K562 (cell line): ENCODE data around the gene TEX22. TPM values are rescaled to one million over a fixed set of nuclear protein-coding genes. Genes with fewer than 3 reads are reported as not detected.

Experiments used
- ATAC-seq: fragments of 200-7000 bp; cut with Tn5 transposase; 3 replicates; pipeline ENCODE4 v1.9.1; 2020; ENCODE audit warnings: moderate library complexity
- BruUV-seq: library from RNA; stranded (reverse); fragments of 400-500 nt; replicated peaks from 2 replicates; lab custom pipeline; 2021; lab: Mats Ljungman, UMichigan
- CTCF ChIA-PET: fragments of 300-600 bp; formaldehyde crosslinking; extraction: SDS; loops from one replicate; lab custom pipeline; 2021; ENCODE audit warnings: low intra/inter-chr PET ratio; lab: Yijun Ruan, JAX
- POLR2A ChIA-PET: fragments of 300-600, 350-650 bp; sonication (Branson Sonifier 250); formaldehyde crosslinking; extraction: SDS; loops from one replicate; lab custom pipeline; 2021; ENCODE audit warnings: antibody characterized with exemption, inconsistent platforms; lab: Yijun Ruan, JAX
- DNase-seq, 4 experiments: peaks; one replicate each; pipeline versions ENCODE4 v3.0.0 to v3.0.0-alpha.2; 2011 to 2018; ENCODE audit warnings: low spot score in 3 of 4, mixed read lengths in 3 of 4; ENCODE audit errors: extremely low read depth in 1 of 4
- FAIRE-seq: peaks from 2 replicates; lab custom pipeline; 2011; peaks lifted over from hg19 to GRCh38; lab: Jason Lieb, UNC
- H2AFZ ChIP-seq: 2 replicates; pipeline ENCODE4 v1.6.0; 2011; ENCODE audit warnings: low read depth, low read length, control low read depth, inconsistent platforms
- H3K27ac ChIP-seq: fragments of 200-600 bp; 3 replicates; pipeline ENCODE4 v1.8.0; 2011; ENCODE audit warnings: low read depth, mild to moderate bottlenecking, control low read depth, inconsistent platforms, low read length, moderate library complexity, mixed read lengths; ENCODE audit errors: extremely low read depth
- H3K27me3 ChIP-seq, 2 experiments: fragments of 300-600 bp in 1 of 2; 2 replicates in 1 of 2; 3 replicates in 1 of 2; pipeline versions ENCODE4 v1.6.0 to v1.8.0; 2011; ENCODE audit warnings: inconsistent platforms in 2 of 2, low read length in 2 of 2, mild to moderate bottlenecking in 1 of 2, mixed read lengths in 1 of 2, moderate library complexity in 1 of 2; ENCODE audit not compliant: control insufficient read depth in 2 of 2, insufficient read depth in 2 of 2
- H3K36me3 ChIP-seq: fragments of 300-600 bp; 3 replicates; pipeline ENCODE4 v1.8.0; 2011; ENCODE audit warnings: mild to moderate bottlenecking, low read length, inconsistent platforms; ENCODE audit not compliant: control insufficient read depth, insufficient read depth
- H3K4me1 ChIP-seq, 2 experiments: fragments of 200-600 bp in 1 of 2; replicated peaks in 1 of 2; 2 replicates in 1 of 2; 3 replicates in 1 of 2; pipeline versions ENCODE4 v1.5.1 to v1.8.0; 2011; ENCODE audit warnings: inconsistent platforms in 2 of 2, low read length in 2 of 2, mild to moderate bottlenecking in 1 of 2, mixed read lengths in 1 of 2, moderate library complexity in 1 of 2; ENCODE audit not compliant: control insufficient read depth in 2 of 2, insufficient read depth in 2 of 2
- H3K4me2 ChIP-seq: 2 replicates; pipeline ENCODE4 v1.6.1; 2011; ENCODE audit warnings: low read length, control low read depth, inconsistent platforms, mixed read lengths; ENCODE audit not compliant: insufficient read depth
- H3K4me3 ChIP-seq: fragments of 200-600 bp; sonication (generic), shearing (Covaris generic); 2 replicates; pipeline ENCODE4 v1.5.1; 2016; ENCODE audit warnings: control low read depth, inconsistent platforms
- H3K79me2 ChIP-seq: fragments of 200-600 bp; 3 replicates; pipeline ENCODE4 v1.8.0; 2011; ENCODE audit warnings: low read length, inconsistent platforms; ENCODE audit not compliant: control insufficient read depth, insufficient read depth
- H3K9ac ChIP-seq, 2 experiments: 2 replicates each; pipeline versions ENCODE4 v1.6.0 to v1.6.1; 2011; ENCODE audit warnings: low read depth in 2 of 2, low read length in 2 of 2, control low read depth in 1 of 2, inconsistent platforms in 1 of 2, mild to moderate bottlenecking in 1 of 2, mixed read lengths in 1 of 2; ENCODE audit not compliant: insufficient read depth in 1 of 2
- H3K9me1 ChIP-seq: one replicate; pipeline ENCODE4 v1.6.0; 2011; ENCODE audit warnings: inconsistent platforms, mild to moderate bottlenecking, low read length, moderate library complexity; ENCODE audit not compliant: control insufficient read depth, insufficient read depth
- H3K9me3 ChIP-seq: replicated peaks from 2 replicates; pipeline ENCODE4 v1.5.1; 2011; ENCODE audit warnings: low read depth, low read length, inconsistent platforms; ENCODE audit not compliant: control insufficient read depth, insufficient read depth
- H4K20me1 ChIP-seq: replicated peaks from 2 replicates; pipeline ENCODE4 v1.6.1; 2011; ENCODE audit warnings: low read length, inconsistent platforms, mixed read lengths; ENCODE audit not compliant: control insufficient read depth, insufficient read depth
- E2F5 ChIP-seq: sonication (generic); formaldehyde crosslinking; IDR thresholded peaks from 2 replicates; pipeline ENCODE4 v1.8.0; 2022; ENCODE audit warnings: mild to moderate bottlenecking, missing genetic modification reagents
- EP300 ChIP-seq: IDR thresholded peaks from 2 replicates; pipeline ENCODE4 v1.6.1; 2012; ENCODE audit warnings: low read length, improper control_type of control experiment
- PHTF2 ChIP-seq: fragments of 250-450 bp; sonication (Bioruptor Pico); IDR thresholded peaks from 2 replicates; pipeline ENCODE4 v1.5.0; 2021; ENCODE audit warnings: mild to moderate bottlenecking
- TBL1XR1 ChIP-seq, 2 experiments: IDR thresholded peaks; 2 replicates each; pipeline ENCODE4 v1.6.1; 2012; ENCODE audit warnings: improper control_type of control experiment in 2 of 2, low read length in 2 of 2, mild to moderate bottlenecking in 1 of 2
- TCF3 ChIP-seq: sonication (generic); formaldehyde crosslinking; IDR thresholded peaks from 2 replicates; pipeline ENCODE4 v1.4.0; 2020; ENCODE audit warnings: mild to moderate bottlenecking, missing genetic modification reagents
- ZNF77 ChIP-seq: fragments of 250-450 bp; sonication (Bioruptor Pico); IDR thresholded peaks from 2 replicates; pipeline ENCODE4 v1.5.0; 2020
- WGBS: fragments of 100-300 bp; shearing (Covaris generic); methylation state at CpG from one replicate; pipeline ENCODE4 v1.1.6; 2016; ENCODE audit warnings: low coverage, mixed read lengths; ENCODE audit not compliant: insufficient coverage; ENCODE audit errors: missing lambda C conversion rate; 5-methylcytosine and 5-hydroxymethylcytosine counted together
- in situ Hi-C: fragments of 300-500 bp; cut with MboI; formaldehyde crosslinking; loops from 4 replicates; pipeline ENCODE4 v1.15.0; 2018; ENCODE audit warnings: inconsistent platforms, mixed read lengths
- intact Hi-C: fragments of 100-400 bp; cut with micrococcal nuclease; formaldehyde crosslinking; loops from 2 replicates; pipeline ENCODE4 v1.14.2; 2022
- polyA plus RNA-seq, 8 experiments: library from polyadenylated mRNA; depleted of rRNA in 4 of 8; stranded (reverse) in 5 of 8; unstranded in 3 of 8; fragments of >200 nt; fragmentation: Nextera tagmentation in 2 of 8; fragmentation: Illumina TruSeq in 1 of 8; extraction: Ambion mirVana in 2 of 8; extraction: Trizol in 1 of 8; gene quantifications; 2 replicates each; pipeline versions ENCODE4 v1.2.1 to v1.2.3, GENCODE V29; 2011 to 2014; ENCODE audit warnings: inconsistent platforms in 1 of 8, missing spikeins in 1 of 8
- total RNA-seq, 7 experiments: library from RNA; depleted of rRNA in 6 of 7; stranded (reverse); fragments of >200 nt in 6 of 7; fragmentation: Illumina TruSeq in 2 of 7; extraction: Trizol in 2 of 7; gene quantifications; 2 replicates each; pipeline versions ENCODE4 v1.2.1 to v1.2.3, GENCODE V29; 2011 to 2021; ENCODE audit warnings: low replicate concordance in 1 of 7
- TF ChIP-seq, protein P1 (sequence below): fragments of 200-800 bp; sonication (Bioruptor generic); IDR thresholded peaks from 2 replicates; pipeline ENCODE4 v1.6.1; 2016; ENCODE audit warnings: missing genetic modification characterization, missing compliant biosample characterization
- TF ChIP-seq, protein P2 (sequence below), 2 experiments: IDR thresholded peaks; 2 replicates each; pipeline ENCODE4 v1.6.1; 2011; ENCODE audit warnings: borderline replicate concordance in 1 of 2, control low read depth in 1 of 2, low read depth in 1 of 2, low read length in 1 of 2, mild to moderate bottlenecking in 1 of 2, mixed read lengths in 1 of 2, moderate library complexity in 1 of 2; ENCODE audit not compliant: insufficient read depth in 1 of 2, insufficient read length in 1 of 2, poor library complexity in 1 of 2, severe bottlenecking in 1 of 2; ENCODE audit errors: extremely low read depth in 1 of 2

TEX22 gene
- total and polyA plus RNA-seq, 9 of the 15 experiments (the other 6 are each of a cell fraction or from before 2014, with no cell fraction given), result 0.04 to 1.7 (median 0.23) TPM; not detected in 2

DNA sequence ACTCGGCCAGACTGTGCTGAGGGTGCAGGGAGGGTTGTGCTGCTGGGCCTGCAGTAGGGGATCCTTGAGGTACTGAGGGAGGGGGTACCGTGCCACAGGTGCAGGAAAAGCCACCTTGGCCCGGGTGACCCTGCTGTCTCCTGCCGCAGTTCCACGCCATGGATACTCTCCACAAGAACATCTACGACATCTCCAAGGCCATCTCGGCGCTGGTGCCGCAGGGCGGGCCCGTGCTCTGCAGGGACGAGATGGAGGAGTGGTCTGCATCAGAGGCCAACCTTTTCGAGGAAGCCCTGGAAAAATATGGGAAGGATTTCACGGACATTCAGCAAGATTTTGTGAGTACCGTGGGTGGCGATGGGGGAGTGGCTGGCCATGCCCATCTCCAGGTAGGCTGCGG lies 62.3 kb downstream of the TEX22 start (continued):
- TF ChIP-seq EP300 (no peak), ZNF77 (no peak), PHTF2 (CRISPR knock-in tag) (no peak)

DNA sequence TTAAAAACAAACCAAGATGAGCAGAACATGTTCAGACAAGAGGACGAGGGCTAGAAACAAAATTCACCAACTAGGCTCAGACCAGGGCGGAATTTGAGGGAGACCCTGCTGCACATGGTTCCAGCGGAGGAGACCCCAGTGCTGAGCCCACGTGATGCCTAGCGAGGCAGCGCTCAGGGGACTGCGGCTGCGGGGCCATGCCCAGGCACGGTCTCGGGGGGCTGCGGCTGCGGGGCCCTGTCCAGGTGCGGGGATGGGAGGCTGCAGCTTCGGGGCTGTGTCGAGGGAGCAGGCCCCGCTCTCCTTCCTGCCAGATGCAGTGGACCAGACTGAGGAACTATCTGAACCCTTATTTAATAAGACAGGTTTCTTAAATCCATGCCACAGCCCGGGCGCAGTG lies 63.6 kb downstream of the TEX22 start:
- in situ Hi-C loops, result no loop called here
- Histone ChIP-seq H3K27me3 (no peaks in the 10 kb centered on the region), H4K20me1 (no peaks in the 10 kb centered on the region), H3K4me2 (no peak overlapping the region), H3K79me2 (no peaks in the 10 kb centered on the region), H3K27ac (no peak overlapping the region), H3K9me1 (no peaks in the 10 kb centered on the region), H3K4me1 (peaks cover 0 to 18% of the 10 kb centered on the region in 2 experiments; a peak in 2 of 5 replicates), H3K9me3 (no peaks in the 10 kb centered on the region)
- intact Hi-C loops, result no loop called here
- no peak for DNase-seq
- BruUV-seq, result TSS peak; percentile 24
- ChIA-PET CTCF (no interaction called here), POLR2A (no interaction called here)
- FAIRE-seq, result no peak
- no peak for ATAC-seq
- no peak for TF ChIP-seq TBL1XR1 (IDR thresholded peaks at IDR 0.05; ENCODE audit: low read length in 2 of 2)
- TF ChIP-seq E2F5 (CRISPR knock-in tag), result no peak
- TF ChIP-seq, protein P1, sequence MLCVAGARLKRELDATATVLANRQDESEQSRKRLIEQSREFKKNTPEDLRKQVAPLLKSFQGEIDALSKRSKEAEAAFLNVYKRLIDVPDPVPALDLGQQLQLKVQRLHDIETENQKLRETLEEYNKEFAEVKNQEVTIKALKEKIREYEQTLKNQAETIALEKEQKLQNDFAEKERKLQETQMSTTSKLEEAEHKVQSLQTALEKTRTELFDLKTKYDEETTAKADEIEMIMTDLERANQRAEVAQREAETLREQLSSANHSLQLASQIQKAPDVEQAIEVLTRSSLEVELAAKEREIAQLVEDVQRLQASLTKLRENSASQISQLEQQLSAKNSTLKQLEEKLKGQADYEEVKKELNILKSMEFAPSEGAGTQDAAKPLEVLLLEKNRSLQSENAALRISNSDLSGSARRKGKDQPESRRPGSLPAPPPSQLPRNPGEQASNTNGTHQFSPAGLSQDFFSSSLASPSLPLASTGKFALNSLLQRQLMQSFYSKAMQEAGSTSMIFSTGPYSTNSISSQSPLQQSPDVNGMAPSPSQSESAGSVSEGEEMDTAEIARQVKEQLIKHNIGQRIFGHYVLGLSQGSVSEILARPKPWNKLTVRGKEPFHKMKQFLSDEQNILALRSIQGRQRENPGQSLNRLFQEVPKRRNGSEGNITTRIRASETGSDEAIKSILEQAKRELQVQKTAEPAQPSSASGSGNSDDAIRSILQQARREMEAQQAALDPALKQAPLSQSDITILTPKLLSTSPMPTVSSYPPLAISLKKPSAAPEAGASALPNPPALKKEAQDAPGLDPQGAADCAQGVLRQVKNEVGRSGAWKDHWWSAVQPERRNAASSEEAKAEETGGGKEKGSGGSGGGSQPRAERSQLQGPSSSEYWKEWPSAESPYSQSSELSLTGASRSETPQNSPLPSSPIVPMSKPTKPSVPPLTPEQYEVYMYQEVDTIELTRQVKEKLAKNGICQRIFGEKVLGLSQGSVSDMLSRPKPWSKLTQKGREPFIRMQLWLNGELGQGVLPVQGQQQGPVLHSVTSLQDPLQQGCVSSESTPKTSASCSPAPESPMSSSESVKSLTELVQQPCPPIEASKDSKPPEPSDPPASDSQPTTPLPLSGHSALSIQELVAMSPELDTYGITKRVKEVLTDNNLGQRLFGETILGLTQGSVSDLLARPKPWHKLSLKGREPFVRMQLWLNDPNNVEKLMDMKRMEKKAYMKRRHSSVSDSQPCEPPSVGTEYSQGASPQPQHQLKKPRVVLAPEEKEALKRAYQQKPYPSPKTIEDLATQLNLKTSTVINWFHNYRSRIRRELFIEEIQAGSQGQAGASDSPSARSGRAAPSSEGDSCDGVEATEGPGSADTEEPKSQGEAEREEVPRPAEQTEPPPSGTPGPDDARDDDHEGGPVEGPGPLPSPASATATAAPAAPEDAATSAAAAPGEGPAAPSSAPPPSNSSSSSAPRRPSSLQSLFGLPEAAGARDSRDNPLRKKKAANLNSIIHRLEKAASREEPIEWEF, result no peak
- TF ChIP-seq TCF3 (CRISPR knock-in tag), result no peak
- TF ChIP-seq, protein P2, sequence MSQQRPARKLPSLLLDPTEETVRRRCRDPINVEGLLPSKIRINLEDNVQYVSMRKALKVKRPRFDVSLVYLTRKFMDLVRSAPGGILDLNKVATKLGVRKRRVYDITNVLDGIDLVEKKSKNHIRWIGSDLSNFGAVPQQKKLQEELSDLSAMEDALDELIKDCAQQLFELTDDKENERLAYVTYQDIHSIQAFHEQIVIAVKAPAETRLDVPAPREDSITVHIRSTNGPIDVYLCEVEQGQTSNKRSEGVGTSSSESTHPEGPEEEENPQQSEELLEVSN (IDR thresholded peaks at IDR 0.05; ENCODE audit: borderline replicate concordance in 1 of 2, extremely low read depth in 1 of 2, insufficient read depth in 1 of 2, insufficient read length in 1 of 2, low read depth in 1 of 2, low read length in 1 of 2, poor library complexity in 1 of 2, severe bottlenecking in 1 of 2), result no peak
- TF ChIP-seq, all 486 proteins: peak for 0
- WGBS, result 97% methylated on average over 11 of the region's 18 CpGs
- Histone ChIP-seq H2AFZ (no peak overlapping the region), H3K36me3 (peaks cover 68% of the 10 kb centered on the region; the same call in 2 of the 3 replicates), H3K9ac (no peak overlapping the region), H3K4me3 (no peak overlapping the region)
